GM04503 (cell line): ENCODE measurements around the gene PAOX.

Experiments used
- DNase-seq: peaks from one replicate; pipeline ENCODE4 v3.0.0-alpha.2; 2012; ENCODE audit warnings: low read depth

Gene PAOX

GRCh38 chr10:133350283-133350949 is 28.6 kb upstream of the PAOX start:
- no peak for DNase-seq

- DNase-seq = no peak
These were observed 28.1 kb upstream of the PAOX start for GRCh38 chr10:133350950-133351329.

- DNase-seq = no peak
These were observed 27.4 kb upstream of the PAOX start for GRCh38 chr10:133351408-133352318.

GRCh38 chr10:133353202-133353959 is 25.7 kb upstream of the PAOX start:
- DNase-seq = no peak

- no peak for DNase-seq
These were observed 25.0 kb upstream of the PAOX start for GRCh38 chr10:133353988-133354605.

GRCh38 chr10:133354672-133355240 is 24.3 kb upstream of the PAOX start:
- DNase-seq = no peak

GRCh38 chr10:133355266-133355665 is 23.8 kb upstream of the PAOX start:
- no peak for DNase-seq

- no peak for DNase-seq
These were observed 23.1 kb upstream of the PAOX start for GRCh38 chr10:133355991-133356390.

GRCh38 chr10:133356549-133357284 is 22.3 kb upstream of the PAOX start:
- no peak for DNase-seq

- DNase-seq = no peak
These were observed 21.5 kb upstream of the PAOX start, which contains the start of gene FUOM for GRCh38 chr10:133357285-133358161. FUOM (minus strand) TSS chr10:133358019; CDS start chr10:133358007, 12 bp downstream.

- DNase-seq = no peak
These were observed 20.7 kb upstream of the PAOX start for GRCh38 chr10:133358162-133358924.

- DNase-seq = no peak
These were observed 20.1 kb upstream of the PAOX start for GRCh38 chr10:133358925-133359310.

GRCh38 chr10:133359554-133359971 is 19.5 kb upstream of the PAOX start:
- DNase-seq = no peak

- DNase-seq = no peak
These were observed 19.0 kb upstream of the PAOX start for GRCh38 chr10:133359972-133360610.

- DNase-seq = no peak
These were observed 17.8 kb upstream of the PAOX start for GRCh38 chr10:133361227-133361626.

GRCh38 chr10:133361773-133362441 is 17.2 kb upstream of the PAOX start:
- DNase-seq = no peak

- no peak for DNase-seq
These were observed 16.2 kb upstream of the PAOX start for GRCh38 chr10:133362846-133363245.
